AG09319 (cell line): ENCODE results near the gene PARP15.

Experiments
- DNase-seq: peaks from one replicate; pipeline ENCODE4 v3.0.0-alpha.2; 2010; ENCODE audit warnings: low read depth; ENCODE audit errors: extremely low read depth
- CTCF ChIP-seq: IDR thresholded peaks from 2 replicates; pipeline ENCODE4 v1.5.1; 2011; ENCODE audit warnings: low read depth, mild to moderate bottlenecking, inconsistent platforms, low read length, moderate library complexity

Gene PARP15

GRCh38 chr3:122618614-122619013, 41.2 kb downstream of the PARP15 start:
- no peak for TF ChIP-seq CTCF
- no peak for DNase-seq

DNA sequence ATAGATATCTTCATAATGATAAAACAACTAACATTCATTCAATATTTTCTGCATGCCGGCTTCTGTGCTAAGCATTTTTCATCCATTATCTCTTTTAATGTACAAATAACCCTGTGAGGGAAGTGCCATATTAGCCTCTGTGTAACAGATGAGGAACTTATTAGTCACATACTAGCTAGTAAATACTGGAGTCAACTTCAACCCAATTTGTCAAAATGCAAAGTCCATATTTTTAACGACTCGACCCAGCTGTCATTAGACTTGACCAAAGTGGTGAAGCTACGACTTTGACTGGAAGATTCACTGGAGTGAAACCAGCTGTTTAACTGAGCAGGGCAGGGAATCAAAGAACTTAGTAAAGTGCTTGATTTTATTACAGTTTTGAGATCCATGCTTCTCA, 41.6 kb downstream of the PARP15 start:
- DNase-seq: no peak
- no peak for TF ChIP-seq CTCF

DNA sequence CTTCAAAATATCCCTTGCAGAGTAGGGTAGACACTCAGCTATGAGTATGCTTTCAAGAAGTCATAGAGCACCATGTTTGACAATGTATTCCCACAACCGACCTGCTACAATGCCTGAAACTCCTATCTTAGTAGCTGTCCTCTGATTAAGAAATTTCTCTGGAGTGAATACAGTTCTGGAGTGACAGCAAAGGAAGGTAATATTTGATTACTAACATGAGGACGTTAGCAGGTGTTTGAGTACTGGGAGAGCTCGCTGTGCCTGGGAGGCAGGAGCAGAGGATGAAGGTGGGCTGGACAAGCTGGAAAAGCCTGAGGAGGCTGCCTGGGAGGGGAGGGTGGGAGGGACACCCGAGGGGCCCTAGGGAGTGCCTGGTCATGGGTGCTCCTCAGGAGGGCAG, 42.9 kb downstream of the PARP15 start:
- DNase-seq: no peak
- TF ChIP-seq CTCF: no peak

DNA sequence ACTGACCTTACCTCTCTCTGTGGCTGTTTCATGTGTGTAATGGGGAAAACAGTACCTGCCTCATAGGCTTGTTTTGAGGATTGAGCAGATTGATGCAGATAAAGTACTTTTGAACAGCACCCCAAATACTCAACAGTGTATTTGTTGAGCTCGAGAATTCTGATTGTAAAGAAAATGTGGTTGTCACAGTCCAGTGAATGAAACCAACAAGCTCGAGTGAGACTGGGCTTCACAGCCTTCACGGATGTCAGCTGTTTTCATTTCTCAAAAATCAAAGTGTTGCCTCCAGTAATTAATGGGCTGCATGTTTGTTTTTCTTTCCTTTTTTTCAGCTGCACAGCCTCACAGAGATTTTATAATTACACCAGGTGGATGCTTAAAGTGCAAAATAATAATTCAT, 43.7 kb downstream of the PARP15 start:
- DNase-seq: no peak
- TF ChIP-seq CTCF: no peak

DNA sequence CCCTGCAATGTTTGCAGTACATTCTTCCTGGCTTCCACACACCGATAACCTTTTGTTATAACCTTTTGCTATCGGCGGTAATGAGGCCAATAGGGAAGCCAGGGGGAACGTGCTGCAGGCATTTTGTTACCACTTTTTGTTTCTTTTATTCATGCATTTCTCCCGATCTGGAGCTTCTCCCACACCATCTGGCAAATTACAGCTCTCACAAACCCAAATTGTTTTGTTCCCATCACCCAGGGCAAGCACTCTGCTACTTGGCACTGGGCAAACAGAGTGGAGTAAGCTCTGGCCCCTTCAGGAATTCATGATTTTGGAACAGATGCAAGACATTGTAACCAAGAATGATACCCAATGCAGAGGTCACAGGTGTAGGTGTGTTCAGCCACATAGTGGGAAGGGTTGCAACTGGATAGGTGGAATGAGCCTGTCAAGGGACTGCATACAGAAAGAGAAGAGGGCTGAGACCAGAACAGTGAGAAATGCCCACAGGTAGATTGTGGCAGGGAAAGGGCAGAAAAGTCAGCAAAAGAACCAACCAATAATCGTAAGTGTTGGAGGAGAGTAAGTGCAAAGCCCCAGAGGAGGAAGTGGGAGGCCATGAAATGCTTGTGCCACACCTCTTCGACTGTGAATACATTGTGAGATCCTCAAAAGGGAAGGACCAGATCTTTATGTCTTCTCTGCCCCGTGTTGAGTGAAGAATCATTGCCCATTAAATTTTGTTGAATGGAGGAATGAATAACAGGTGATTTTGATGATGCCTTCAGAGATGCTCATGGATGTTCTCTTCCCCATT, 45.8 kb downstream of the PARP15 start:
- no peak for TF ChIP-seq CTCF
- no peak for DNase-seq

DNA sequence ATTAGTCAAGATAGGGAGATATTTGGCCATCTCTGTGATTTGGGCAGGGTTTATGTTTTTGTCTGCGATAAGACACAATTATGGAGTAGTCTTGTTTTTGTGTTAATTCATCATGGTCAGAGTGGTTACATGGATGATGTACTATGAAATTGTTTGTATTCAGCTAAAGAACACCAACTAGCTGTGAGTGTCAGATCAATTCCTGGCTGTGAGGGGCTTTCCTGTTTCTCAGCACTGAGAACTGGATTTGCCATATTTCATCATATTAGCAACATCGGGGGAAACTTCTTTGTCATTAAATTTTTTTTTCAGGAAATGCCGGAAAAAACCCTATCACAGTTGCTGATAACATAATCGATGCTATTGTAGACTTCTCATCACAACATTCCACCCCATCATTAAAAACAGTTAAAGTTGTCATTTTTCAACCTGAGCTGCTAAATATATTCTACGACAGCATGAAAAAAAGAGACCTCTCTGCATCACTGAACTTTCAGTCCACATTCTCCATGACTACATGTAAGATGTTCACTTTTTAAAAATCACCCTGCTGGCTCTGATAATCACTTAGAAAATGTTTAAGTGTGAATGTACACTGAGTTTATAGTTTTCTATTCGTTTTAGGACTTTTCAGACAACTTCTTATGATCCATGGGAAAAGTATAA, 49.2 kb downstream of the PARP15 start:
- no peak for TF ChIP-seq CTCF
- no peak for DNase-seq

- TF ChIP-seq CTCF: no peak
- no peak for DNase-seq
These were observed 49.9 kb downstream of the PARP15 start for GRCh38 chr3:122627301-122627700.
